Ectodermal cell (in vitro differentiated cells): ENCODE data around the gene SLC16A4.
A peak's percentile ranks its signal among the peaks of the same experiment; 100 is the strongest.

Source experiments
- H3K27ac ChIP-seq: 2 replicates; pipeline ENCODE4 v1.7.0; 2013; ENCODE audit warnings: mild to moderate bottlenecking, low read depth, low read length; ENCODE audit not compliant: insufficient read depth, poor library complexity, severe bottlenecking
- H3K27me3 ChIP-seq: 2 replicates; pipeline ENCODE4 v1.7.0; 2013; ENCODE audit warnings: mild to moderate bottlenecking, low read length; ENCODE audit not compliant: insufficient read depth, control insufficient read depth, poor library complexity, severe bottlenecking
- H3K36me3 ChIP-seq: one replicate; pipeline ENCODE4 v1.7.0; 2013; ENCODE audit warnings: low read length; ENCODE audit not compliant: control insufficient read depth, insufficient read depth
- H3K4me1 ChIP-seq: one replicate; pipeline ENCODE4 v1.7.0; 2013; ENCODE audit warnings: low read length; ENCODE audit not compliant: control insufficient read depth, insufficient read depth
- H3K4me3 ChIP-seq: 2 replicates; pipeline ENCODE4 v1.7.0; 2013; ENCODE audit warnings: low read depth, low read length, control low read depth; ENCODE audit not compliant: insufficient read depth
- H3K9me3 ChIP-seq: 2 replicates; pipeline ENCODE4 v1.7.0; 2013; ENCODE audit warnings: mild to moderate bottlenecking, low read length, moderate library complexity; ENCODE audit not compliant: control insufficient read depth
- WGBS, 2 experiments: methylation state at CpG; one replicate each; pipeline ENCODE4 v1.1.7; 2013; ENCODE audit warnings: missing lambda C conversion rate in 2 of 2; 5-methylcytosine and 5-hydroxymethylcytosine counted together

Gene SLC16A4

GRCh38 chr1:110393691-110394492, 3.1 kb upstream of the SLC16A4 start:
- H3K27ac ChIP-seq, result no peak overlapping the region
- H3K27me3 ChIP-seq, result no peaks in the 10 kb centered on the region
- 84 to 93% methylated on average over 3 of the region's 3 CpGs for WGBS, 2 experiments
- no peak overlapping the region for H3K4me3 ChIP-seq
- H3K9me3 ChIP-seq, result no peaks in the 10 kb centered on the region
- H3K4me1 ChIP-seq, result peaks cover 8% of the 10 kb centered on the region
- H3K36me3 ChIP-seq, result no peaks in the 10 kb centered on the region

DNA sequence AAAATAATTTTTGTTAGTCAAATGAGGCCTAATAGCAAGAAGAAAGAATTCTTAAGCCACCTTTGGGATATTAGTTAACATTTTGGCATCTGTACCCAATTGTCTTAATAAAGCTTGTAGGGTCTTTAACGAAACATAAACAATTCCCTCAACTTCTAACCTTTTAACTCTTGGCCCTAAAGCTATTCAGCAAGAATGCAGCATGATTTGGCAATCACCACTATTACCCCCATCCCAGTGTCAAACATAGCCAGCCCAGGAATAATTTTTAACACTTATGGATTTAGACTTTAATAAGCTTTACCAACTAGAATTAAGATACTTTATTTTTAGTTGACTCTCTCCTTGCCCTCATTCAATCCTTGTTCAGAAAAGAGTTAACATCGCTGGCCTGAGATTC, 2.5 kb upstream of the SLC16A4 start:
- Histone ChIP-seq H3K27ac (no peak overlapping the region), H3K9me3 (no peaks in the 10 kb centered on the region), H3K4me3 (no peak overlapping the region), H3K27me3 (no peaks in the 10 kb centered on the region), H3K36me3 (no peaks in the 10 kb centered on the region), H3K4me1 (peaks cover 8% of the 10 kb centered on the region)
- 89 to 92% methylated on average over 2 of the region's 2 CpGs for WGBS, 2 experiments

DNA sequence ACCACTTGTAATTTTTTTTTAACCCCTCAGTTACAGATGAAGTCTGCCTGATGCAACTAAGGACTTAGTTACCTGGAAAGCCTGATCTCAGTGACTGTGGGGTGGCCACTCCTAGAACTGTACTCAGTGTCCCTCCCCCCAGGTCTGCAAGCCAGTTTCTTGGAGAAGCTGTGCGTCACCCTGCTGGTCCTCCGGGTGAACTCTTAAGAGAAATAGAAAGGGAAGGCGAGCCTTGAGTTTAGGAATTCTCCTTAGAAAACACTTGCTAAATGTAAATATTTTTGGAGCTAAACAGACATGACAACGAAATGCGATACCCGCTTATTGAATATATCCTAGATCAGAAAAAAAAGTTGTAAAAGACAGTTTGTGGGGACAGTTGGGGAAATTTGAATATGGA, 730 bp downstream of the SLC16A4 start:
- H3K27ac ChIP-seq, result peak overlapping the region; percentile 67
- 78 to 84% methylated on average over 6 of the region's 6 CpGs for WGBS, 2 experiments

GRCh38 chr1:110387048-110387754, 3.6 kb downstream of the SLC16A4 start:
- no peaks in the 10 kb centered on the region for H3K36me3 ChIP-seq
- WGBS, 2 experiments, result 100% methylated on average over 1 of the region's 1 CpG
- H3K9me3 ChIP-seq, result no peaks in the 10 kb centered on the region
- no peak overlapping the region for H3K4me3 ChIP-seq
- H3K27me3 ChIP-seq, result no peaks in the 10 kb centered on the region
- peaks cover 8% of the 10 kb centered on the region for H3K4me1 ChIP-seq
- no peak overlapping the region for H3K27ac ChIP-seq

More for the DNA sequence above, 730 bp downstream of the SLC16A4 start:
- Histone ChIP-seq H3K4me3 (no peak overlapping the region), H3K27me3 (no peaks in the 10 kb centered on the region), H3K9me3 (no peaks in the 10 kb centered on the region), H3K4me1 (peaks cover 8% of the 10 kb centered on the region), H3K36me3 (no peaks in the 10 kb centered on the region)

DNA sequence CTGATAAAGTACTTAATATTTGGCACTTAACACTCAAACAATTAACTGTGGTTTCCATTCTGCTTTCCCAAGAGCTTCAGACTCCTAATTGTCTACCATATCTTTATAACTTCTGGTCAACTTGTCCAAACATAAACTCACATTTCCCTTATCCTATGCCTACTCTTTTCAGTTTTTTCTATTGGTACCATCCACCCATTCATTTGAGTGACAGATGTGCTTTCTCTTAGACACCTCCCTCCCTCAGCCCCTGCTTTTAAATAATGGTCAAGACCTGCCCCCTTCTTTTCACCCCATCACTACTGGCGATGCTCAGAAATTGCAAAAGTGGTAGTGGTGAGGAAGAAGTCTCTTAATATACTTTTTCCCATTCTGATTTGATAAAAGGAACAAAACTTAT, 5.5 kb downstream of the SLC16A4 start:
- Histone ChIP-seq H3K4me1 (peaks cover 2% of the 10 kb centered on the region), H3K27ac (no peak overlapping the region), H3K36me3 (no peaks in the 10 kb centered on the region), H3K4me3 (no peak overlapping the region), H3K27me3 (no peaks in the 10 kb centered on the region), H3K9me3 (no peaks in the 10 kb centered on the region)
- no CpG with 5 or more reads among the region's 1 CpG for WGBS, 2 experiments

GRCh38 chr1:110384581-110385321, 6.1 kb downstream of the SLC16A4 start:
- H3K4me3 ChIP-seq, result no peak overlapping the region
- H3K36me3 ChIP-seq, result no peaks in the 10 kb centered on the region
- H3K4me1 ChIP-seq, result no peaks in the 10 kb centered on the region
- 94 to 96% methylated on average over 19 of the region's 19 CpGs for WGBS, 2 experiments
- no peak overlapping the region for H3K27ac ChIP-seq
- no peaks in the 10 kb centered on the region for H3K9me3 ChIP-seq
- no peaks in the 10 kb centered on the region for H3K27me3 ChIP-seq

- H3K9me3 ChIP-seq, result no peaks in the 10 kb centered on the region
- WGBS, 2 experiments, result 97 to 99% methylated on average over 4 of the region's 5 CpGs
- H3K27me3 ChIP-seq, result no peaks in the 10 kb centered on the region
- no peak overlapping the region for H3K4me3 ChIP-seq
- H3K36me3 ChIP-seq, result peaks cover 4% of the 10 kb centered on the region
- H3K27ac ChIP-seq, result no peak overlapping the region
- no peaks in the 10 kb centered on the region for H3K4me1 ChIP-seq
These were observed 7.4 kb downstream of the SLC16A4 start for GRCh38 chr1:110383251-110383990.

- Histone ChIP-seq H3K36me3 (peaks cover 7% of the 10 kb centered on the region), H3K27ac (no peak overlapping the region), H3K9me3 (no peaks in the 10 kb centered on the region), H3K4me1 (no peaks in the 10 kb centered on the region), H3K27me3 (no peaks in the 10 kb centered on the region), H3K4me3 (no peak overlapping the region)
- 93 to 97% methylated on average over 10 of the region's 10 CpGs for whole genome bisulfite sequencing, 2 experiments
These were observed 10.0 kb downstream of the SLC16A4 start for GRCh38 chr1:110380672-110381283.

DNA sequence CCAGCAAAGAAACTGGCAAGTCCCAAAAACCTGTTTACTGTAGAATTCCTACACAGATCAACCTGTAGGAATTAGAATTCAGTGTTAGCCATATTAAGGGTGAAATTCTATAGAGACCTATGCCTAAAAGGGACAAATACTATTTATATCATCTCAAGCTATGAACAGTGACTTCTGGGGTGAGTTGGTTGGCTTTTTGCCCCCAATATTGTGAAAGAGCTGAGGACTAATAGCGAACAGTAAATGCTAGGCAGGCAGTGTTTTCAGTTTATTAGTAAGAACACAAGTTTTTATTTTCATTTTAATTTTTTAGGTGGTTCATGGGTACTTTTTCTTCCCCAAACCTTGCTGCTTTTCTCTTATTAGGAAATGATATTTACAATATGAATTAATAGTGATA, 15.3 kb downstream of the SLC16A4 start:
- no peaks in the 10 kb centered on the region for H3K9me3 ChIP-seq
- peaks cover 19% of the 10 kb centered on the region for H3K36me3 ChIP-seq
- H3K27ac ChIP-seq, result no peak overlapping the region
- H3K27me3 ChIP-seq, result no peaks in the 10 kb centered on the region
- no peak overlapping the region for H3K4me3 ChIP-seq
- whole genome bisulfite sequencing, 2 experiments, result 88 to 100% methylated on average over 1 of the region's 1 CpG
- H3K4me1 ChIP-seq, result no peaks in the 10 kb centered on the region
